GM19452 (cell line): Measurements from ENCODE around the gene MAF.

ENCODE experiments used
- ATAC-seq: cut with Tn5 transposase; IDR thresholded peaks from one replicate; pipeline ENCODE4 v1.9.1; 2021; ENCODE audit not compliant: unreplicated experiment

The MAF gene

DNA sequence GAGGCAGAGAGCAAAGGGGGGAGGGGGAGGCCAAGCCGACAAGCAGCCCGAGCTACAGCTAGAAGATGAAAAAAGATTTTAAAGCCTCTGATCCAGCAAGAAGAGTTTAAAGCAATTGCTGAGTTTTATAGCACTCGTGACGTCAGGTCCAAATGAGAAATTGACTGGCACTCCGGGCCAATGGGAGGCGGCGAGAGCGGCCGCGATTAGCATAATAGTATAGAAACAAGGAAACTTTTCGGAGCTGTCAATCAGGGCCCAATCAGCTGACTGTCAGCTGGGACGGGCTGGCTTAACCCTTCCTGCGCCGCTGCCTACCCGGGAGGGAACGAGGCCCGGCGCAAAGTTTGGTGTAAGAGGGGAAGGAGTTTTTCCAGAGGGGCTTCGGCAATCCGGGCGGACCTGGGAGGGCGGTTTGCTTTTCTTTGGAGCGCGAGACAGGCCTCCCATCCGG, at the start of gene MAF:
MAF (minus strand) TSS at position 100 of the 454 bp plus-strand sequence. CDS start 835 bp downstream, outside the sequence.
- ATAC-seq = no peak

DNA sequence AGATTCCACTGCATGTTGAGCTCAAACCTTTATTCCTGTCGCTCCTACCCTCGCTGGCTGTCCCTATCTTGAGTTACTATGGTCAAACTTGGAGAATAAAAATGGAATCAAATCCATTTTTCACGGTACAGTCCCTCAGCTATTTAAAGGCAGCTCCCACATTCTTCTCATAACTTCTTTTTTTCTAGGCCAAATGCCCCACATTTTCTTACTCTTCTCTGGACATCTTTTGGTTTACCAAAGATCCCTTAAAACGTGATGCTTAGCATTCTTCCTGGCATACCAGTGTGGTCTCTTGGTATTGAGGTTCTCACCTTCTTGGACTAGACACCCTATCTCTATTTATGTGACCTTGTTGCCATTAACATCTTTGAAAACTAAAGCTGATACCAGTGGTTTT, 48.3 kb upstream of the MAF start:
- no peak for ATAC-seq

DNA sequence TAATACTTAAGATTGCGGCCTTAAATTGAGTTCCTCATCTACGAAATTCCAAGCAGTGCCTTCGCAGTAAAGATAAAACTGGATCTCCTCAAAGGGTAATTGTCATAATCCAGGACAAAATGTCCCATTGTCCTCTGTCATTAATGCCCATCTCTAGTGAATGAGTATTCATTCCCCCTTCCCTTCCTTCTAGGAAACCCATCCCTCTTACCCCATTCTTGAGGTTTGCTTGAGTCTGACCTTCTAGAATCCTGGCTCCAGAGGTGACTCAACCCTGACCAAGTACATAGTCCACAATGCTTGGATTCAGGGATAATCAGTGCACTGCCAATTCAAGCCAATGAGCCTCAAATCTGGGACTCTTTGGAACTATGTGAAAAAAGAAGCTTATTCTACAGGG, 47.0 kb upstream of the MAF start:
- no peak for ATAC-seq

- no peak for ATAC-seq
Observed at GRCh38 chr16:79645701-79646100, 45.2 kb upstream of the MAF start.

DNA sequence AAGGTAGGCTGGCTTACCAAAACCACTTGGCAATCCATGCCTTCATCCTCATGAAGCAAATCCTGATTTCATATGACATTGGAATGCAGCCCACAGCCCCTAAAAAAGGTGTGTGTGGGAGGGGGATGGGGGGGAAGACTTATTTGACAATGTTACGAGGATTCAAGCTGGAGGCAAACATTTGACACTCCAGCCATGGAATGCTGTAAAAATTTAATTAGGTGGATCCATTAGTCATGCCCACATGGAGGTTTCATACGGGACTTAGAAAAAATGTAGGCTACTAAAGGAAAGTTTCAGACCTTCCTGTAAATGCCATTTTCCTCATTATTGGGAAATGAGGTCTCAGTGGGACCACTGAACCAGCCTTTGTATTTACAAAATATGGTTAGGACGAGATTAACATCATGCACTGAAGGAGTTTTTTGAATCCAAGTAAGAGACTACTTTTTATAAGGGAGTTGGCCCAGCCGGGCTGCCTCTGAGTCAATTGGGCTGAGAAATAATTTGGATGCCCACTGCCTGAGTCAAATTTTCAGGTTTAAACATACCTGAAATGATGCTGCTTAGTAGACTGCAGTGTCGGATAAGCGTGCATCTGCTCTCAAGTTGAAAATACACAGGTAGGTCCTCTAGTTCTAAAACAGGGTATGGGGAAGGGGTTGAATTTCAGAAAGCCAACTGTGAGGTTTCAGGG, 44.6 kb upstream of the MAF start:
- no peak for ATAC-seq

DNA sequence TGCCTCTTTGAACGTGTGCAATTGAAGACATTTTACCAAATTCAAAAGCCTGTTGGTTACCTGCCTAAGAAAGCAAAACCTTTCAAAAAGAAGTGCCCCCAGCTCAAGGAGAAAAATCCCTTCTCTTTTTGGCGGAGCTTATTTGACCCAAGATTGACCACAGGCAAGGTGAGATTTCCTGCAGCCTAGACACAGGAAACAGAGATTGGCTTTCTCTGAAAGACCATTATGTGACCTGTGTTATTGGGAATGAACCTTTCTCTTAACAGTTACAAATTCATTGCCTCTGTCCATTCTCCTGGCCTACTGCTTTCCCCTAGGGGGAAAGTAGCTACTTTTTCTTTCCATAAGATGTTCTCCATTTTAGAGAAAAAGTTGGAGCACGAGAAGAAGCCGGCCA, 42.1 kb upstream of the MAF start:
- no peak for ATAC-seq

DNA sequence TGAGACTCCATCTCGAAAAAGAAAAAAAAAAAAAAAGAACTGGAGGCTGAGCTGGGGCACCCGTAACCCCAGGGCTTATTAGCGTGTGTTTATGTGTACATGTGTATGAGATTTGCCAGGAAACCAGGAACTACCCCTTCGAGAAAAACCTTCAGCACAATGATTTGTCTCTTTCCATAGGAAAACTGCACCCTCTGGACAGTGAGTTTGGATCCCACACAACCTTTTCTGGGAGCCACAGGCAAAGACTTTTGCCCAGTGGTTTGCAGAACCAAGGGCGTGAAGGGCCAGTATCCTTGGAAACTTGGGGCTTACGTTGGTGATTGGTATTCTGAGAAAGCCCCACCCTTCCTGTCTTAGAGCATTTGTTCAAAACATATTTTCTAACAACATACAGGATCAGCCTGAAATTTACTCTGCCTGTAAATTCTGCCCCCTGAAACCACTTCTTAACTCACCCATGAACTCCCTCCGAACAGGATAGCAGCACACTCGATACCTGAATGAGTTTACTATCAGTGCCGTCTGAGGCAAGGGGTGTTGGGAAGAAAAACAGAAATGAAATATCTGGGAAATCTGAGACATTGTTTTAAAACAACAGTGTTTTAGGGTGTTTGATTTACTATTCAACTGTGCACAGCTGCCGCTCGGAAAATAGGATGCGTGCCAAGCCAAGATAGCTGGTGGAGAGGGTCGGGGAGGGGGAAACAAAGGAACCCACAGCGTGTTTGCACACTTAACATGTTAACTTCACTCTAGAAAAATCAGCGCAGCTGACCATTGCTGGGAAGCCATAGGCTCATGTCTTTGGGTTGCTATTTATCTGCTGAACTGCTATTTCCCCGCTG, 40.2 kb upstream of the MAF start:
- ATAC-seq = no peak

GRCh38 chr16:79639576-79640311, 39.2 kb upstream of the MAF start:
- ATAC-seq = no peak

- no peak for ATAC-seq
Observed at GRCh38 chr16:79638386-79638785, 37.8 kb upstream of the MAF start.

GRCh38 chr16:79635488-79635887, 35.0 kb upstream of the MAF start:
- no peak for ATAC-seq

DNA sequence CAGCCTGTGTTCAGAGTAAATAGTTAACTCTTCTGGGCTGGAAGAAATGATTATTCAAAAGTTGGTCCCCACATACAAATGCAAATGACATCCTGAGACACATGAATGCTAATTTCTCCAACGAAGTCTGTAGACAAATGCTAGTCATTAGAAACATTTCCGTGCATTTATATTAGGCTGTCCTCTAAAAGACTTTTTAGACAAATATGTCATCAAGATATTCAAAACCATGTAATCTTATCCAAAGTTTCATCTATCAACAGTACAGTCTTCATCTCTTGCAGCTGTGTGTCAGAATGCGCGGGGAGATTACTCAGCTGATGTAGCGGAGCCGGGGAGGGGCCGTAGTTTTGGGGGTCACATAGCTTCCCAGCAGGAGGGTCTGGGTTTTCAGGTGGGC, 33.8 kb upstream of the MAF start:
- no peak for ATAC-seq

DNA sequence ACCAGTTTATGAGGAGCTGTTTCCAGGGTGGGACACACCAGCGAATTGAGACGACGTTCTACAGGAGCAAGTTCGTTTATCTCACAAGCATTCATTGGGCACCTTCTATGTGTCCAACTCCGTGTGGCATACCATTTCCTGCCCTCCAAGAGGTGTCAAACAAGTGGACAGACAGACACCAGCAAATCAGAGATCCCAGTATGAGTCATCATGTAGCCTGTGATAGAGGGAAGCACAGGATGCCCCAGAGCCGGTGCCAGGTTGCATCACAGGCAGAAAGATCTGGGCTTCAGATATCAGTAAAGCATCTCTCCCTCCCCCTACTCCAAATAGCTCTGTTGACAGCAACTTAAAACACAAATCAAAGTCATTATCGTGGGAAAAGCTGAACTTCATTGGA, 31.8 kb upstream of the MAF start:
- no peak for ATAC-seq

DNA sequence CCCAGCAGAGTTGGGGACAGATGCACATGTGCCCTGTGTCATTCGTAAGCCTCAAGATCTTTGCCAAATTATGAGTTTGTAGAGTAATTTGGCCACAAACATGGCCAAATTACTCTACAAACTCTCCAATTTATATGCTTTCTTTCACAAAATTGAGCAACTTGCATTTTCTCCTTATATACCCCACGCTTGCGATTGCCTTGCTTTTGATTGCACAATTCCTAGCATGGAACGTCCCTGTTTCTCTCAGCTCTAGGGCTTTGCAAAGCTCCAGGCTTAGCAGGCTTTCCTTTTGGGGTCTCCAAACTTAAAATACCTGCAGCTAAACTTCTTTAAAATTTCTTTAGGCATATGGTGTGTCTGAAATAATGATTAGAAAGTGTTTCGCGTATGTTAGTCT, 28.5 kb upstream of the MAF start:
- no peak for ATAC-seq

- peak; percentile 94 for ATAC-seq
Observed at GRCh38 chr16:79628501-79628975, 28.0 kb upstream of the MAF start.

- ATAC-seq = no peak
Observed at GRCh38 chr16:79627092-79627491, 26.6 kb upstream of the MAF start.

GRCh38 chr16:79625738-79626137, 25.2 kb upstream of the MAF start:
- ATAC-seq = no peak

DNA sequence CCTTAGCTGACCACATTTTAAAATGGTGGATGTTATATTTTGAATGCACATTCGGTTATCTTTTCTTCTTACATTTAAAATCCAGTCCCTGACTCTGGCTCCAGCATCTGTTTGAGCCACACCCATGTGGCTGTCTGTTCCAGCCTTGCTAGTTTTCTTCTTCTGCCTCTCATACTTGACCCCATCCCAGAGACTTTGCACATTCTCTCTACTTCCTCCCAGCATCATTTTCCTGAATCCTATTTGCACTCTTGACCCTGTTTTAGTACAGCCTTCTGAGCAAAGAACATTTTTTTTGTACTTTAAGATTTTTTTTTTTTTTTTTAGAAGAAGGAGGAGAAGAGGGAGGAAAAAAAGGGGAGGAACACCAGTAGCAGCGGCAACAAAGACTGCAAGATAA, 23.3 kb upstream of the MAF start:
- ATAC-seq = no peak

DNA sequence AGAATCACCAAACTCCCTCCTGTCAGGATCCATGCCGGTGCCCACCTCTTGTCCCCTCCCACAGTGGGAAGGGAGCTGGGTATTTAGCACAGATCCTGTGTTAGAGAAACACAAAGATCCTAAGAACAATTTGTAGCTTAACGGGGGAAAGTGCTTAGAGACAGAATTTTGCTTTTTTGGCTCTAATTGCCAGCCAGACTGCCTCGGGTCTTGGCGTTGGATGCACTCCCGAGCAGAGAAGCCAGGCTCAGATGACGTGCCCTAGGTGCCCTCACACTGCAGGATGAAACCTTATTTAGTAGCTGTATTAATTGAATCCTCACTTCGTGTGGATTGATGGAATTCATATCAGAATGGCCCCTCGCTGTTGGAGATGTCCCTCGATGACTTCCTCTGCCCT, 22.5 kb upstream of the MAF start:
- no peak for ATAC-seq

DNA sequence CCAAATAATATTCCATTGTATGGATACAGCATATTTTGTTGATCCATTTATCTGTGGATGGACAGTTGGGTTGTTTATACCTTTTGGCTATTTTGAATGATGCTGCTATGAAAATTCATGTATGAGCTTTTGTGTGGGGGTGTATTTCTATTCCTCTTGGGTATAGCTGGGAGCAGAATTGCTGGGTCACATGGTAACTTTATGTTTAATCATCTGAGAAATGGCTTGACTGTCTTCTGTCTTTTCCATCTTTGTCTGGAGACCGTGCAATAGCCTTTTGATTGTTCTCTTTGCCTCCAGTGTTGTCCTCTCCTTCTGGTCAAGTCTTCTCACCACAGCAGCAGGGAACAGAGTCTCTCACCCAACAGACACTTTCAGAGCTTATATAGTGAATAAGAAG, 20.5 kb upstream of the MAF start:
- ATAC-seq = no peak

GRCh38 chr16:79618692-79619050, 18.1 kb upstream of the MAF start:
- no peak for ATAC-seq

DNA sequence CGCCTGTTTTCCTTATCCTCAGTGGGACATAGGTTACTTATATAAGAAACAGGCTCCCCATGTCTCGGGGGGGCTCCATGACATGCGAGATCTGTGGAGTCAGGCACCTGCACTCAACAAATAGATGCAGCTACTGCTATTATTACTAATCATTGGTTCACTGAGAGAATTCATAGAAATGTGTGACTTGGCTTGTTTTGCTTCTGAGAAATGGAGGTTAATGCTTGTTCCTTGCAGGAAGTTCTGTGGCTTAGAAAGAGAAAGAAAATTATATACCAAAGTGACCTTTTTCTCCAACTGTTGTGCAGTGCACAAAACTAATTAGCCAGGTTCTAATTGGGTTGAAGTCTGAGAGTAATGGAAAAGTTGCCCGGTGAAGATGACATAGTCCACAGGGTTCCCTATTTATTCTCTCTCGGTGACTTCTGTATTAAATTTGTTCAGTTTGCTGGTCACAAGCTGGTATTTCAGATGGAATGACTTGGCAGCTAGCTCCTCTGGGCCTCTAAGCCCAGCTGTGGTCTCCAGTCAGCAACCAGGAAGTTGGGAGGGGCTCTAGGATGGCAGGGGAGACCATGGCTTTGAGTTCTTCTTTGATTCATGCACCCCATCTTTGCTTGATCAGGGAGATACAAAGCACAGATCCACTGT, 17.6 kb upstream of the MAF start:
- ATAC-seq = no peak
